ENCODE data around the gene CDC7. TPM values are rescaled to one million over a fixed set of nuclear protein-coding genes. Genes with fewer than 3 reads are reported as not detected.
A peak's percentile ranks its signal among the peaks of the same experiment; 100 is the strongest.
"Not testable (repeated sequence)": the region's sequence is repeated elsewhere in the genome, so short reads cannot be mapped to it uniquely, and the experiment has no call there.

The CDC7 gene
- polyA plus RNA-seq (2013, experiment 1 of 4): 68.8 TPM
- 68.7 TPM for polyA plus RNA-seq (2013, experiment 2 of 4)
- 51.0 TPM for polyA plus RNA-seq (2013, experiment 3 of 4)
- 52.6 TPM for polyA plus RNA-seq (2013, experiment 4 of 4)

DNA sequence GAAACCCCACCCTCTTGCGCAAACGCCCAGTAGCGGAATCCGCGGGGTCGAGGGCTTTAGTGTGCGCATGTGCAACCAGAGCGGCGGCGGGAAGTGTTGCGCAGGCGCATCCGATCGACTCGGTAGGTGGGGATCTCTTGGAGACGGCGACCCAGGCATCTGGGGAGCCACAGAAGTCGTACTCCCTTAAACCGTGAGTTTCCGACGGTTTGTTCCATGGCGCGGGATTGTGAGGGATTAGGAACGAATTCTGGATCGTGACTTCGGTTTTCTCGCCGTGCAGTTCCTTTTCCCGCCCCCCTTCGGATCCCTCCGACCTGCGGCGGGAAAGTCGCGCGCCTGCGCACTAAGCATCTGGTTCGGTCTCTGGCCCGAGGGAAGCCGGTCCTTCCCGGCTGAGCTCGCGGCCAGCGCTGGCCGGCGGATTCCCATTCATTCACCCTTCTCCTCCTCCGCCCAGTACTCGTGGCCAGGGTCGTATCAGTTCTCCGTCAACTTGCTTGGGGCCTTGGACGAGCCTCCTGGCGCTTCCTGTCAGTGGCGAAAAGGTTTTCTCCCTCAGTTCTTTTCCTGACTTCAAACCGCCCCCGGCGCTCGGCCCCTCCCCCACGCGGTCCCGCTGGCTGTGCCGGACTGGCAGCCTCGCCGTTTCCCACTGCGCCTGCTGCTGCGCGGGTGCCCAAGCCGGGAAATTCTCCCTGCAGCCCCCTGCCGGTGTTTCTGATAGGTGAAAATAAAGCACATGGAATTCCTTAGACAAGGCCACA, at the start of gene CDC7:
Gene CDC7, plus strand, starts transcription at position 96 of the 767 bp plus-strand sequence. CDS start 866 bp downstream, outside the sequence.
- 0% methylated on average over 68 of the region's 68 CpGs for WGBS, 2 experiments
- no peaks in the 10 kb centered on the region for H3K9me3 ChIP-seq (ENCODE audit: control insufficient read depth, low read length)
- H3K36me3 ChIP-seq (ENCODE audit: control insufficient read depth, insufficient read depth, low read length): no peaks in the 10 kb centered on the region
- H3K4me3 ChIP-seq (ENCODE audit: insufficient read depth, low read depth, low read length): peak within 1 kb of the TSS; percentile 65
- H3K27ac ChIP-seq (ENCODE audit: insufficient read depth, low read depth, low read length, poor library complexity, severe bottlenecking): peak within 1 kb of the TSS; percentile 98
- H3K27me3 ChIP-seq (ENCODE audit: control insufficient read depth, insufficient read depth, low read length, poor library complexity, severe bottlenecking): no peaks in the 10 kb centered on the region
- H3K4me1 ChIP-seq (ENCODE audit: control insufficient read depth, insufficient read depth, low read length): peaks cover 10% of the 10 kb centered on the region

DNA sequence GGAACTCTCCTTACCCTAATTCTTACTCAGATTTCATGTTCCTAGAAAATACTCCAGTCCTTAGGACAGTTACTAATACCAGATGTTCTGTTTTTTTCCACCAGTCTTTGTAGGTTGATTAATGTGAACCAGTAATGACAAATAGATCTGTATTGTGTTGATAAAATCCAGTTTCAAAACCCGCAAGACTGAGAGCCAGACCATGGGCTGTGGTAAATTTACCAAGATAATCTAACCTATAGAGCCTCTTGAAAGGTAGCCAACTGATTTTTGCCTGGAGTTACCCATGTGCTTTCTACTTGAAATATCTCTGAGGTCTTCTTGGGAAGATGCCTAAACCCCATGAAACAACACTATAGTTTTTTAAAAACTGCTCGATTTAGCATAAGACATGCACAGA, 46.5 kb upstream of the CDC7 start:
- Histone ChIP-seq H3K36me3 (ENCODE audit: control insufficient read depth, insufficient read depth, low read length) (no peaks in the 10 kb centered on the region), H3K27me3 (ENCODE audit: control insufficient read depth, insufficient read depth, low read length, poor library complexity, severe bottlenecking) (no peaks in the 10 kb centered on the region), H3K4me3 (ENCODE audit: insufficient read depth, low read depth, low read length) (no peak overlapping the region), H3K9me3 (ENCODE audit: control insufficient read depth, low read length) (no peaks in the 10 kb centered on the region), H3K27ac (ENCODE audit: insufficient read depth, low read depth, low read length, poor library complexity, severe bottlenecking) (no peak overlapping the region), H3K4me1 (ENCODE audit: control insufficient read depth, insufficient read depth, low read length) (no peaks in the 10 kb centered on the region)
- WGBS, 2 experiments: 89 to 100% methylated on average over 1 to 2 of the region's 2 CpGs

DNA sequence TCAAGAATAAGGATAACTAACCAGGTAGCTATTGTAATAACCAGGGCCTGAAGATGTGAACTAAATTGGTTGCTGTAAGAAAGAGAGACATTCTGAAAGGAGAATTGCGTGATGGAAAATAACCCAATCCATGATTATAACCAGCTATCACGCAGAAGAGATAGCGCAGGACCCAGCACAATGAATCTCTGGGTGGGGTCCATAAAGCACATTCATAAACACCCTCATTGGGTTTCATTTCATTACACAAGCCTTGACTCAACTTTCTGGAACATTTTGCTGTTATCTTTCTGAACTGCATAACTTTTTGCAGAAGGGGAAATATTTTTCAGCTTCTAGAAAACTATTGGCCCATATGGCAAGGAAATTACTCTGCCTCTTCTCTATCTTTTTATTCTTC, 45.3 kb upstream of the CDC7 start:
- Histone ChIP-seq H3K4me3 (ENCODE audit: insufficient read depth, low read depth, low read length) (no peak overlapping the region), H3K27ac (ENCODE audit: insufficient read depth, low read depth, low read length, poor library complexity, severe bottlenecking) (no peak overlapping the region), H3K27me3 (ENCODE audit: control insufficient read depth, insufficient read depth, low read length, poor library complexity, severe bottlenecking) (no peaks in the 10 kb centered on the region), H3K4me1 (ENCODE audit: control insufficient read depth, insufficient read depth, low read length) (no peaks in the 10 kb centered on the region), H3K36me3 (ENCODE audit: control insufficient read depth, insufficient read depth, low read length) (no peaks in the 10 kb centered on the region), H3K9me3 (ENCODE audit: control insufficient read depth, low read length) (no peaks in the 10 kb centered on the region)
- WGBS, 2 experiments: 79 to 83% methylated on average over 3 of the region's 3 CpGs

DNA sequence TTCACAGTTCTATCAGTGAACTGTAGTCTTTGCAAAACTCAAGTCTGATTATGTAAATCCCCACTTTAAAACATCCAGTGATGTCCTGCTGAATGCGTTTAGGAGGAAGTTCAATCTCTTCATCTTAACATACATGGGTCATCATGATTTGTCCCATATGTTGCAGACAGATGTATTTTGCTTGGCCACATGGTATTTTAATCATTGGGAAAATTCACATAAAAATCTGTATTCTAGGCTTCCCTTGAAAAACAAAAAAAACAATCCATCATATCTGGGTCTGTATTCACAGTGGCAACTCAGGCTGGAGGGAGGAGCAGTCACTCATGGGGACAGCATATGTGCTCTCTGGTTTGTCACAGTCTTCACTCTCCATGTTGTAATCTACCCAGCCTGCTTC, 44.8 kb upstream of the CDC7 start:
- Histone ChIP-seq H3K36me3 (ENCODE audit: control insufficient read depth, insufficient read depth, low read length) (no peaks in the 10 kb centered on the region), H3K4me3 (ENCODE audit: insufficient read depth, low read depth, low read length) (no peak overlapping the region), H3K9me3 (ENCODE audit: control insufficient read depth, low read length) (no peaks in the 10 kb centered on the region), H3K4me1 (ENCODE audit: control insufficient read depth, insufficient read depth, low read length) (no peaks in the 10 kb centered on the region), H3K27me3 (ENCODE audit: control insufficient read depth, insufficient read depth, low read length, poor library complexity, severe bottlenecking) (no peaks in the 10 kb centered on the region), H3K27ac (ENCODE audit: insufficient read depth, low read depth, low read length, poor library complexity, severe bottlenecking) (no peak overlapping the region)
- 95 to 100% methylated on average over 1 of the region's 1 CpG for WGBS, 2 experiments

DNA sequence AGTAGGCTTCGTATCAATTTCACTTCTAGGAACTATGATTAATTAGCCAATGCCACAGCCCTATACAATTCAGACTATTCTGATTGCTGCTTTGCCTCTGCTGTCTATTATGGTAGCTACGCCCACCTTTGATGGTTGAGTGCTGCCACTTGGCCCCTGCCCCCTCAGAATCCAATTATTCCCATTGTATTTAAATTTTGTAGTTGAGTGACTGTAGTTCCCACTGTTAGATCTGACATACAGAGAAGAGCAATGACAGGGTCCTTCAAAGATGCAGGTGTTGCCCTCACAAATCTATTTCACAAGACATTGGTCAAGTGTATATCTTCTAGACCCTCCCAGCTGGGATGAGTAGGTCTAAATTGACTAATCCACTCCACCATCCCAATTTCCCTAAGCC, 35.3 kb upstream of the CDC7 start:
- H3K4me1 ChIP-seq (ENCODE audit: control insufficient read depth, insufficient read depth, low read length); H3K36me3 ChIP-seq (ENCODE audit: control insufficient read depth, insufficient read depth, low read length); H3K27me3 ChIP-seq (ENCODE audit: control insufficient read depth, insufficient read depth, low read length, poor library complexity, severe bottlenecking); H3K9me3 ChIP-seq (ENCODE audit: control insufficient read depth, low read length); H3K27ac ChIP-seq (ENCODE audit: insufficient read depth, low read depth, low read length, poor library complexity, severe bottlenecking); H3K4me3 ChIP-seq (ENCODE audit: insufficient read depth, low read depth, low read length): not testable (repeated sequence)
- WGBS, 2 experiments: 94 to 100% methylated on average over 2 of the region's 2 CpGs

DNA sequence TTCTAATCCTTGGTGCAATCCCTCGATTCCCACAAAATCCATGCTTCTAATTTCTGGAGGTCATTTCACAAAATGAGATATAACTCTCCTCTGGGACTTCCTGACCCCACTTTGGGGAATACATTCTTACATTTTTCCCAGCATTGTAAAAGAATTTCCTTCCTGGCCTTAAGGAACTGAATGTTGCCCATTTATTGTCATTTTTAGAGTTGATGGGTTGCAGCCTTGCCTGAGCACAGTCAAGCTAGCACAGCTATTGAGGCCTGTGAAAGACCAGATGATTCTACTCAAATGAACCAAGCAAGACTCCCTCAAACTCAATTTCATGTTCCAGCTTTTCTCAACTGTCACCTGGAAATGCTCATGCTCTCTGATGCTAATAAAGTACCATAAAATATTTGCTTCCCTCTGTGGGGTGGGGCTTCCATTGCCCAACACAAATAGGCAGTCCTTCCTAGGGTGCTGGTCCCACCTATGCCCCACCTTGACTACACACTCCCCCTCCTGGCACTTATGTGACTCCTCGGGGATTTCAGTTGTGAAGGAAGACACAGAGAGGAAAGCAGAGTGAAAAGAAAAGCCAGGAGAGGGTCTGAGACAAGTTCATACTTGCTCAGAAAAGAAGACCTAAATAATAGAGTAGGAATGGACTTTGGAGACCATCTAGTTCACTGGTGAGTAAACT, 24.0 kb upstream of the CDC7 start:
- Histone ChIP-seq H3K27me3 (ENCODE audit: control insufficient read depth, insufficient read depth, low read length, poor library complexity, severe bottlenecking) (no peaks in the 10 kb centered on the region), H3K4me1 (ENCODE audit: control insufficient read depth, insufficient read depth, low read length) (no peaks in the 10 kb centered on the region), H3K36me3 (ENCODE audit: control insufficient read depth, insufficient read depth, low read length) (no peaks in the 10 kb centered on the region), H3K9me3 (ENCODE audit: control insufficient read depth, low read length) (no peaks in the 10 kb centered on the region), H3K27ac (ENCODE audit: insufficient read depth, low read depth, low read length, poor library complexity, severe bottlenecking) (no peak overlapping the region), H3K4me3 (ENCODE audit: insufficient read depth, low read depth, low read length) (no peak overlapping the region)
- WGBS, 2 experiments: 82 to 87% methylated on average over 2 of the region's 2 CpGs

DNA sequence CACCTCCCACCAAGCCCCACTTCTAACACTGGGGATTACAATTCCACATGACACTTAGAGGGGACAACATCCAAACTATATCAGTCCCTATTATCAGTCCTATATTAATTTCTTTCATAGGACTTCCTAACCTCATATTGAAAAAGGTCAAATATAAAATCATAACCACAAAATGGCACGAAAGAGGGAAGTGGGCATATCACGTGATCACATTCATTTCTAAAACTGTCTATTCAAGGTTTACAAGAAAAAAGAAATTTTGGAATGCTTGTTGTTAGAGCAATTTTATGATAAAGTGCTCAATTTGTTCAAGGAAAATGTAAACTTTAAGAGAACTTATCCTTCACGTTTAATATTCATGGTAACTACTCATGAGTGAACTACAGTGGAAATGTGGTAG, 13.2 kb upstream of the CDC7 start:
- H3K4me1 ChIP-seq (ENCODE audit: control insufficient read depth, insufficient read depth, low read length): no peaks in the 10 kb centered on the region
- H3K27ac ChIP-seq (ENCODE audit: insufficient read depth, low read depth, low read length, poor library complexity, severe bottlenecking): no peak overlapping the region

DNA sequence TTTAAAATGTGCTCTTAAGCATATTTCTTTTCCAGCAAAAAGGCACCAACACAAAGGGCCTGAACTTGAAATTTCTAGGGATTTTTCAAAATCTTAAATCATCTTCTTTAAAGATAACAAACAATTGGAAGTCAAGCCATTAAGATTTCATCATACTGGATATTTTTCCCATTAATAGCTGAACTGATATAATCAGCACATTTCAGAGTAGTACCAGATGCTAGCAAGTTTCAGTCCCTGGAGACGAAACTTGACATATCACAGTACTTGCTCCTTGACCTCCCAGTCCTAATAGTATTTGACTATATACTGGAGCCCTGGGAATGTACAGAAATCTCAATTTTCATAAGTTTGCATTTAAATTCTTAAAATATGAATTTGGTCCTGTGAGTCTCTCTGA, 10.2 kb upstream of the CDC7 start:
- Histone ChIP-seq H3K36me3 (ENCODE audit: control insufficient read depth, insufficient read depth, low read length) (no peaks in the 10 kb centered on the region), H3K27ac (ENCODE audit: insufficient read depth, low read depth, low read length, poor library complexity, severe bottlenecking) (no peak overlapping the region), H3K4me1 (ENCODE audit: control insufficient read depth, insufficient read depth, low read length) (no peaks in the 10 kb centered on the region), H3K9me3 (ENCODE audit: control insufficient read depth, low read length) (no peaks in the 10 kb centered on the region), H3K4me3 (ENCODE audit: insufficient read depth, low read depth, low read length) (no peak overlapping the region), H3K27me3 (ENCODE audit: control insufficient read depth, insufficient read depth, low read length, poor library complexity, severe bottlenecking) (no peaks in the 10 kb centered on the region)
- 100% methylated on average over 1 of the region's 1 CpG for WGBS, 2 experiments

More for the DNA sequence above, 13.2 kb upstream of the CDC7 start:
- no peaks in the 10 kb centered on the region for H3K9me3 ChIP-seq (ENCODE audit: control insufficient read depth, low read length)
- H3K36me3 ChIP-seq (ENCODE audit: control insufficient read depth, insufficient read depth, low read length): no peaks in the 10 kb centered on the region
- H3K4me3 ChIP-seq (ENCODE audit: insufficient read depth, low read depth, low read length): no peak overlapping the region
- WGBS, 2 experiments: 97 to 100% methylated on average over 2 to 3 of the region's 3 CpGs
- no peaks in the 10 kb centered on the region for H3K27me3 ChIP-seq (ENCODE audit: control insufficient read depth, insufficient read depth, low read length, poor library complexity, severe bottlenecking)

DNA sequence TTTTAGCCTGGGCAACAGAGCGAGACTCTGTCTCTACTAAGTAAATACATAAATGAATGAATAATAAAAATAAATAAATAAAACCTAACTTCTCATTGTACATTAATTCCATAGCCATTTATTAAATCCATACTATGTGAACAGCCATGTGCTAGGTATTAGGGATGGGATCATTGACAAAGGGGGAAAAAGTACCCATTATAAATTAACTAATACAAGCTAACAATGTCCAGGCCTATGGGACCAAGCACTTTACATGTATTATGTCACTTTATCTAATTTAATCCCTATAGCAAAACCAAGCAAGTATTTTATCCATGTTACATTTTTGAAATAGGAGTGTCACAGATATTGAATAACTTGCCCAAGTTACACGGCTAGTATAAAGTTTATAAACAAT, 2.6 kb upstream of the CDC7 start:
- Histone ChIP-seq H3K9me3 (ENCODE audit: control insufficient read depth, low read length) (no peaks in the 10 kb centered on the region), H3K27me3 (ENCODE audit: control insufficient read depth, insufficient read depth, low read length, poor library complexity, severe bottlenecking) (no peaks in the 10 kb centered on the region), H3K4me3 (ENCODE audit: insufficient read depth, low read depth, low read length) (no peak overlapping the region), H3K36me3 (ENCODE audit: control insufficient read depth, insufficient read depth, low read length) (no peaks in the 10 kb centered on the region), H3K27ac (ENCODE audit: insufficient read depth, low read depth, low read length, poor library complexity, severe bottlenecking) (no peak overlapping the region), H3K4me1 (ENCODE audit: control insufficient read depth, insufficient read depth, low read length) (peaks cover 6% of the 10 kb centered on the region)
- 97 to 100% methylated on average over 1 of the region's 2 CpGs for WGBS, 2 experiments

DNA sequence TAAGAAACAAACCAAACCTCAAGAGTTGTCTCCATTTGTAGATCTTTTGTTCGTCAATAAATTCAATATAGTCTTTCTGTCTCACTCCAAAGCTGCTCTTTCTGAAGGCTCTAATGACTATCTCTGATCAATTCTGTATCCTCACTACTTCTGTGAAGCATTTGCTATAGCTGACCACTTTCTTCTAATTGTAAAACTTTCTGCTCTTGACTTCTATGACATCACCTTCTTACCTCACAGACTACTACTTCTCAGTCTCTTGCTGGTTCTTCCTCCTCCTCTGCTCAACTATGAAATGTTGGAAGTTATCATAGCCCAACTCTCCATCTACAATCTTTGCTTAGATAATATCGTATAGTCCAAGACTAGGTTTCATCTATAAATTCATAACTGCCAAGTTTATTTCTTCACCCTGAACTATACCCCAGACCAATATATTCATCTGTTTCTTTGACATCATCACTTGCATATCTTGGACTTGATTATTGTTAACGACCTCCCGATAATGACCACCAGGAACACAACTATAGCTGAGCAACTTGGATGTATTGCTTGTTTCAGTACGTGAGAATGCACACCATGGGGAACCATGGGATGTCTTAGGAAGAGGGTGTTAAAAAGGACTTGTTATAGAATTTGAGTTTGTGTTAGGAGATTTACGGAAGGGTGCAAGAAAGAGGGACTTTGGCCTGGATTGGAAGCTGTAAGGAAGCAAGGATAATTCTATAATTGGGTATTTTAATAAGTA, 2.0 kb upstream of the CDC7 start:
- Histone ChIP-seq H3K36me3 (ENCODE audit: control insufficient read depth, insufficient read depth, low read length) (no peaks in the 10 kb centered on the region), H3K4me3 (ENCODE audit: insufficient read depth, low read depth, low read length) (no peak overlapping the region), H3K9me3 (ENCODE audit: control insufficient read depth, low read length) (no peaks in the 10 kb centered on the region), H3K4me1 (ENCODE audit: control insufficient read depth, insufficient read depth, low read length) (peaks cover 7% of the 10 kb centered on the region), H3K27me3 (ENCODE audit: control insufficient read depth, insufficient read depth, low read length, poor library complexity, severe bottlenecking) (no peaks in the 10 kb centered on the region), H3K27ac (ENCODE audit: insufficient read depth, low read depth, low read length, poor library complexity, severe bottlenecking) (no peak overlapping the region)
- 97% methylated on average over 6 of the region's 6 CpGs for WGBS, 2 experiments

Measured in ectodermal cell (in vitro differentiated cells).